HG02884 (cell line): Measurements from ENCODE around the gene SLC22A17.
"Not testable (repeated sequence)": the region's sequence is repeated elsewhere in the genome, so short reads cannot be mapped to it uniquely, and the experiment has no call there.

Source experiments
- ATAC-seq: cut with Tn5 transposase; IDR thresholded peaks from one replicate; pipeline ENCODE4 v1.9.1; 2021; ENCODE audit warnings: mild to moderate bottlenecking, moderate library complexity; ENCODE audit not compliant: unreplicated experiment

Gene SLC22A17

GRCh38 chr14:23352506-23353432 is at the start of gene SLC22A17:
SLC22A17 (minus strand) TSS chr14:23352887.
- ATAC-seq: no peak

- ATAC-seq: no peak
These were observed 48.6 kb upstream of the SLC22A17 start for GRCh38 chr14:23401291-23401690.

GRCh38 chr14:23400496-23401149 is 47.9 kb upstream of the SLC22A17 start:
- not testable (repeated sequence) for ATAC-seq

DNA sequence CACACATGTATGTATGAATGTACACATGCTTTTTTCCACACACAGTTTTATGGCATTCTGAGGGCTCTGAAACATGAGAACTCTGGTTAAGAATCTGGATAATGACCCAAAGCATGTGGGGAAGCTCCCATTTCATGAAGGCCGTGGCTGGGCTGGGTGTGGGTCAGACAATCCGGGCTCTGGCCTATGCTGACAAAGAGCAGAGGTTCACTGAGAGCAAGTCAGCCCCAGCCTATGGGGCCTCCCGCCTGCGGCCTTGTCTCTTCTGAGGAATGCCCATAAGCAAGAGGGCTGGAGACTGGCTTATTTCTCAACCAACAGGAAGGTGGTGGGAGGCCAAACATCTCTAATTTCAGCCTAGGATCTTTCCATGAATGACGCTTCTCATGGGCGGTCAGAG is 46.9 kb upstream of the SLC22A17 start:
- ATAC-seq: no peak

DNA sequence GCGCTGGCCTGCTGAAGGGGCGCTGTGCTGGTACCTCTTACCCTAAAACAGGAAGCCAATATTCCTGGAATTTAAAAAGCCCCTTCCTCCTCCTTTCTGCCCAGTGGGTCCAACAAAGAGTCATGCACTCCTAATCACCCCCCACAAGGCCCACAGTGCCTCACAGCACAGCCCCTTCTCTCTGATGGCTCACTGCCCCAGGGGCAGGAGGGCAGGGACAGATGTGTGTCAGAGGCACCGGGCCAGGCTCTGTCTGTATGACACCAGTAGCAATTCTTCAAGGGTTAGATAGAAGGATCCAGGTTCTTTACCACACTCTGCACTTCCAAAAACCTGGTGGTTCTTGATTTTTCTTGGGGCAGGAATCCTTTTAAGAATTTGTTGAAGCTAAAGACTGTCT is 46.4 kb upstream of the SLC22A17 start:
- no peak for ATAC-seq

GRCh38 chr14:23398348-23398747 is 45.7 kb upstream of the SLC22A17 start:
- no peak for ATAC-seq

GRCh38 chr14:23396781-23397407 is 44.2 kb upstream of the SLC22A17 start:
- ATAC-seq: no peak

- no peak for ATAC-seq
These were observed 43.4 kb upstream of the SLC22A17 start for GRCh38 chr14:23396126-23396525.

GRCh38 chr14:23392613-23393012 is 39.9 kb upstream of the SLC22A17 start:
- ATAC-seq: no peak

GRCh38 chr14:23389871-23390270 is 37.2 kb upstream of the SLC22A17 start:
- not testable (repeated sequence) for ATAC-seq

- ATAC-seq: no peak
These were observed 36.7 kb upstream of the SLC22A17 start for GRCh38 chr14:23389396-23389795.

- ATAC-seq: no peak
These were observed 36.3 kb upstream of the SLC22A17 start for GRCh38 chr14:23388996-23389395.

DNA sequence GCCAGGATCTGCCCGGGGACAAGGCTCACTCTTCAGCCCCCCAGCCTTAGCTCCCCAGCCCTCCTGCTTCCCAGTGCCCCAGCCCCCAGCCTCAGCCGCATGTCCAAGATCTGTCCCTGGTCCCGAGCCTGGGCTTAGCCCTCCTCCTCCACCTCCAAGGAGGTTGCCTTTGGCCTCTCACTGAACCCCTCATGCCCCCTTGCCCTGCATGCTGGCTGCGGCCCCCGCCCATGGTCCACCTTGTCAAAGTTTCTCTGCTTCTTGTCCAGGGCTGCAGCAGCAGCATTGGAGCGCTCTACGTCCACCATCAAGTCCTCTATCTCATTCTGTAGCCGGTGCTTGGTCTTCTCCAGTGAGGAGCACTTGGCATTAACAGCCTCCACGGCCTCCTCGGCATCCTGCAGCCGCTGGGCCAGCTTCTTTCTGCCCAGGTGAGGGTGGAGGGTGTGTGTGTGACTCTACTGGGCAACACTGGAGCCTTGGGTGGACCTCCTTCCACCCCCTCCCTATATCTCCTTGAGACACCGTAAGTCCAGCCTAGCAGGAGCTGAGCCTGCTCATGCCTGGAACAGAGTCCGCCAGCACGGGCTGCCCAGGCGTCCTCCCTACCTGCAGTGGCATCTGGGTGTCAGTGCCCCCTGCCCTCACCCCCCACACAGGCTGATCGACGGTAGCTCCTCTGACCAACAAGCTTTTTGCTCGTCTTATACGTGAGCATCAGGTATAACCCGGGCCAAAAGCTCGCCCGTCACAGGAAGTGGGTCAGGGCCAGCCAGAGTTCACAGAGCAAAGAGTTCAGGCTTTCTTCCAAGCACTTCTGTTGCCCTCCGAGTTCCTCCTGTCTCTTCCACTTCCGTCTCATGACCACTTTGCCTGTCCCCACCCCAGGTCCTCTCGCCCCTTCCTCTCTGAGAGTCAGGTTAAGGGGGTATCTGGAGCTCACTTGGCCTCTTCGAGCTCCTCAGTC is 35.5 kb upstream of the SLC22A17 start:
- ATAC-seq: no peak

GRCh38 chr14:23386999-23387398 is 34.3 kb upstream of the SLC22A17 start:
- no peak for ATAC-seq

DNA sequence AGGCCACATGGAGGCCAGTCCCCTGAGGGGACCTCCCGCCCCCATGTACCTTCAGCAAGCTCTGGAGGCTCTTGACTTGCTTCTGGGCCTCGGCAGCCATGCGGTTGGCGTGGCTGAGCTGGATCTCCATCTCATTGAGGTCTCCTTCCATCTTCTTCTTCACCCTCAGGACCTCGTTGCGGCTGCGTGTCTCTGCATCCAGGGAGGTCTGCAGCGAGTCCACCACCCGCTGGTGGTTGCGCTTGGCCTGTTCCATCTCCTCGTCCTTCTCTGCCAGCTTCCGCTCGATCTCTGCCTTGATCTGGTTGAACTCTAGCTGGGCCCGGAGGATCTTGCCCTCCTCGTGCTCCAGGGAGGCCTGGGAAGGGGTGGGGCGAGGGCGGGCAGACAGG is 33.6 kb upstream of the SLC22A17 start:
- not testable (repeated sequence) for ATAC-seq

- ATAC-seq: no peak
These were observed 33.1 kb upstream of the SLC22A17 start for GRCh38 chr14:23385642-23386265.

DNA sequence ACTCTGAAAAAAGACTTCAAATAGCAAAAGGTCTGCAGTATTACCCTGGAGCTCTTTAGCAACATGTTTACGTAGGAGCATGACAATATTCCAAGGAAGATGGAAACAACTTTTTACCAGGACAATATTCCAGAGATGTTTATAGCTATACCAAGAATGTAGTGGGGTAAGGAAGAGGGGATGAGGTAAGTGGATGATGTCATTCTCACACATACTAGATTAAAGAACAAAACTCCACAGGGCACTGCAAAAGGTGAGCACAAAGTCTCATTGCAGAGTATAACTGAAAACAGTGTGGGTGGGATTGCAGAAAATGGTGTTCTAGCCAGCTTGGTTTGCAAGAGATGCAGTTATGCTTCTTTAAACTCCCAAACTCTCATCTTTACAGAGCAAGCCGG is 32.6 kb upstream of the SLC22A17 start:
- ATAC-seq: no peak

GRCh38 chr14:23384364-23385080 is 31.8 kb upstream of the SLC22A17 start:
- ATAC-seq: no peak

DNA sequence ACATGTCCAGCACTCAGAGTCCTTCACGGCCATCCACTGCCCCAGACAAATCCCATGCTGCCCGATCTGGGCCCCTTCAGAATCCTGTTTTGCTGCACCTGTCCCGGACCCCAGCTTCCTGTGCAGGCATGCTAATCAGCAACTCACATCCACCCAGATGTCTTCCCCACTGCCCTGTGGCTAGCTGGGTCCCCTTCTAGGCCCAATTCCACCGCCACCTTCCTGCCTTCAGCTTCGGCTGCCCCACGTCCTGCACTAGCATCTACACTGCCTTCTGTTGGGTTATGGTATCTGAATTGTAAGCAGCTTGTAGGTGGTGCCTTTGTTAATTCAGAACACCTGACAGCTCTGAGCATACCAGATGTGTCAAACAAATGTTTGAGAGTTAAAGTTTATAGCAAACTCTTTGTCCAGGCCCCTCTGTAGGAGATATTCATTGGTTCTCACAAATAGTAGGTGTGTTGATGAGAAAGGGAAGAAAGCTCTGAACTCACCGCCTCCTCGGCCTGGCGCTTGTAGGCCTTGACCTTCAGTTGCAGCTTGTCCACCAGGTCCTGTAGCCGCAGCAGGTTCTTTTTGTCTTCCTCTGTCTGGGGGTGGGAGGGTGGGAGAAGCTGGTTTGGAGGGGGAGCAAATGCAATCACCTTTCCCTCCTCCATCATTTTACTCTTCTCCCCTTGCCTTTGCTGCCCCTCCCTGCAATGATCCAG is 30.2 kb upstream of the SLC22A17 start:
- no peak for ATAC-seq
